Measurements from ENCODE around the gene STAC.

DNA sequence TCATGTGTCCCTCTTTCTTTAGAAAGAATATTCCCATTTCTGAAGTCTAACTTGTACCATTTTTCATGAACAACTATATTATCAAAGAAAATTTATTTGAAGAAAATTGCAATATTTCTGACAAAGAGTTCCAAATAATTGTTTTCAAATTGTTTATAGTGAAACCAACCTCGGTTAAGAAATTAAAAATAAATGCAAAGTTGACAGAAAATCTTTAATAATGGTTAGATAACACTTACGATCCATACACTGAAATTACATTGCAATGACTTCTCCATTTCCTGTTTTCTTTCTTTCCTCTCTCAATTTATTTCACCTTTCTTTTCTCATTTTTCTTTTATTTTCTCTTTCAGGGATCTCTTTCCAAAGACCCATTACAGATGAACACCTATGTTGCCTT lies 125.1 kb downstream of the STAC start:
- TF ChIP-seq, protein P1, sequence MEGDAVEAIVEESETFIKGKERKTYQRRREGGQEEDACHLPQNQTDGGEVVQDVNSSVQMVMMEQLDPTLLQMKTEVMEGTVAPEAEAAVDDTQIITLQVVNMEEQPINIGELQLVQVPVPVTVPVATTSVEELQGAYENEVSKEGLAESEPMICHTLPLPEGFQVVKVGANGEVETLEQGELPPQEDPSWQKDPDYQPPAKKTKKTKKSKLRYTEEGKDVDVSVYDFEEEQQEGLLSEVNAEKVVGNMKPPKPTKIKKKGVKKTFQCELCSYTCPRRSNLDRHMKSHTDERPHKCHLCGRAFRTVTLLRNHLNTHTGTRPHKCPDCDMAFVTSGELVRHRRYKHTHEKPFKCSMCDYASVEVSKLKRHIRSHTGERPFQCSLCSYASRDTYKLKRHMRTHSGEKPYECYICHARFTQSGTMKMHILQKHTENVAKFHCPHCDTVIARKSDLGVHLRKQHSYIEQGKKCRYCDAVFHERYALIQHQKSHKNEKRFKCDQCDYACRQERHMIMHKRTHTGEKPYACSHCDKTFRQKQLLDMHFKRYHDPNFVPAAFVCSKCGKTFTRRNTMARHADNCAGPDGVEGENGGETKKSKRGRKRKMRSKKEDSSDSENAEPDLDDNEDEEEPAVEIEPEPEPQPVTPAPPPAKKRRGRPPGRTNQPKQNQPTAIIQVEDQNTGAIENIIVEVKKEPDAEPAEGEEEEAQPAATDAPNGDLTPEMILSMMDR (IDR thresholded peaks at IDR 0.05) = no peak
- no peak for TF ChIP-seq POLR2A (IDR thresholded peaks at IDR 0.05)
- no peak for TF ChIP-seq POLR2AphosphoS5 (IDR thresholded peaks at IDR 0.05; ENCODE audit: insufficient read depth in 1 of 2, low read depth in 1 of 2)

Measured in vagina (tissue), 2 donors.